ENCODE data around the gene BCL11A.

The BCL11A gene

GRCh38 chr2:60559880-60560279, 6.4 kb upstream of the BCL11A start:
- DNase-seq (ENCODE audit: low read depth in 2 of 2), result no peak

- no peak for DNase-seq (ENCODE audit: low read depth in 2 of 2)
Measured at GRCh38 chr2:60558536-60558935, 5.1 kb upstream of the BCL11A start.

GRCh38 chr2:60557486-60557864, 4.0 kb upstream of the BCL11A start:
- DNase-seq (ENCODE audit: low read depth in 2 of 2), result no peak

GRCh38 chr2:60556576-60557485, 3.4 kb upstream of the BCL11A start:
- DNase-seq (ENCODE audit: low read depth in 2 of 2), result no peak

- DNase-seq (ENCODE audit: low read depth in 2 of 2), result no peak
Measured at GRCh38 chr2:60556175-60556574, 2.7 kb upstream of the BCL11A start.

- no peak for DNase-seq (ENCODE audit: low read depth in 2 of 2)
Measured at GRCh38 chr2:60555783-60556139, 2.3 kb upstream of the BCL11A start.

GRCh38 chr2:60555066-60555782, 1.8 kb upstream of the BCL11A start:
- DNase-seq (ENCODE audit: low read depth in 2 of 2), result no peak

- no peak for DNase-seq (ENCODE audit: low read depth in 2 of 2)
Measured at GRCh38 chr2:60554646-60555065, 1.2 kb upstream of the BCL11A start.

- no peak for DNase-seq (ENCODE audit: low read depth in 2 of 2)
Measured at GRCh38 chr2:60554074-60554645, 706 bp upstream of the BCL11A start.

- DNase-seq (ENCODE audit: low read depth in 2 of 2), result no peak
Measured at GRCh38 chr2:60552851-60553494, 481 bp downstream of the BCL11A start.

GRCh38 chr2:60552078-60552850, 1.2 kb downstream of the BCL11A start:
- DNase-seq (ENCODE audit: low read depth in 2 of 2), result no peak

GRCh38 chr2:60551240-60552077, 2.0 kb downstream of the BCL11A start:
- no peak for DNase-seq (ENCODE audit: low read depth in 2 of 2)

- DNase-seq (ENCODE audit: low read depth in 2 of 2), result no peak
Measured at GRCh38 chr2:60550984-60551239, 2.5 kb downstream of the BCL11A start.

GRCh38 chr2:60550178-60550983, 3.1 kb downstream of the BCL11A start:
- peak in 1 of 2 donors; percentile 35 for DNase-seq (ENCODE audit: low read depth in 2 of 2)

GRCh38 chr2:60549928-60550177, 3.6 kb downstream of the BCL11A start:
- no peak for DNase-seq (ENCODE audit: low read depth in 2 of 2)

GRCh38 chr2:60549238-60549927, 4.1 kb downstream of the BCL11A start:
- DNase-seq (ENCODE audit: low read depth in 2 of 2), result no peak

GRCh38 chr2:60548845-60549237, 4.6 kb downstream of the BCL11A start:
- DNase-seq (ENCODE audit: low read depth in 2 of 2), result no peak

- no peak for DNase-seq (ENCODE audit: low read depth in 2 of 2)
Measured at GRCh38 chr2:60548311-60548710, 5.1 kb downstream of the BCL11A start.

- DNase-seq (ENCODE audit: low read depth in 2 of 2), result no peak
Measured at GRCh38 chr2:60547841-60548240, 5.6 kb downstream of the BCL11A start.
